DMS53 (cell line): ENCODE data around the gene FUT9.
A peak's percentile ranks its signal among the peaks of the same experiment; 100 is the strongest.

Experiments used
- DNase-seq: peaks from one replicate; lab custom pipeline; 2025; lab: John Stamatoyannopoulos, UW

FUT9 gene

GRCh38 chr6:96015518-96016333 lies at the start of gene FUT9:
TSS of gene FUT9 (plus strand) at chr6:96015974. CDS start at chr6:96203156, 187,182 bp downstream.
- peak; percentile 89 for DNase-seq

GRCh38 chr6:95967594-95967993 lies 48.2 kb upstream of the FUT9 start:
- no peak for DNase-seq

GRCh38 chr6:95973976-95974375 lies 41.8 kb upstream of the FUT9 start:
- peak; percentile 69 for DNase-seq

- peak; percentile 64 for DNase-seq
Measured at GRCh38 chr6:95978230-95978629, 37.5 kb upstream of the FUT9 start.

GRCh38 chr6:95991906-95992305 lies 23.9 kb upstream of the FUT9 start:
- DNase-seq, result no peak

- no peak for DNase-seq
Measured at GRCh38 chr6:95994151-95994550, 21.6 kb upstream of the FUT9 start.

- no peak for DNase-seq
Measured at GRCh38 chr6:95998133-95998532, 17.6 kb upstream of the FUT9 start.

GRCh38 chr6:96001891-96002575 lies 13.7 kb upstream of the FUT9 start:
- DNase-seq, result no peak

- no peak for DNase-seq
Measured at GRCh38 chr6:96002576-96002910, 13.2 kb upstream of the FUT9 start.

- DNase-seq, result no peak
Measured at GRCh38 chr6:96002912-96003311, 12.9 kb upstream of the FUT9 start.

GRCh38 chr6:96007663-96008062 lies 8.1 kb upstream of the FUT9 start:
- peak; percentile 29 for DNase-seq

- DNase-seq, result no peak
Measured at GRCh38 chr6:96013531-96013930, 2.2 kb upstream of the FUT9 start.

- DNase-seq, result peak; percentile 23
Measured at GRCh38 chr6:96014846-96015517, 792 bp upstream of the FUT9 start.

- DNase-seq, result peak; percentile 62
Measured at GRCh38 chr6:96016334-96017069, 728 bp downstream of the FUT9 start.

- DNase-seq, result no peak
Measured at GRCh38 chr6:96017070-96017359, 1.2 kb downstream of the FUT9 start.

GRCh38 chr6:96022225-96022624 lies 6.5 kb downstream of the FUT9 start:
- DNase-seq, result peak; percentile 9

- DNase-seq, result no peak
Measured at GRCh38 chr6:96032661-96033060, 16.9 kb downstream of the FUT9 start.

GRCh38 chr6:96051555-96051954 lies 35.8 kb downstream of the FUT9 start:
- DNase-seq, result no peak

GRCh38 chr6:96058082-96058481 lies 42.3 kb downstream of the FUT9 start:
- no peak for DNase-seq

- no peak for DNase-seq
Measured at GRCh38 chr6:96059586-96059985, 43.8 kb downstream of the FUT9 start.

- no peak for DNase-seq
Measured at GRCh38 chr6:96060249-96060648, 44.5 kb downstream of the FUT9 start.

GRCh38 chr6:96065213-96065612 lies 49.4 kb downstream of the FUT9 start:
- no peak for DNase-seq

GRCh38 chr6:96066376-96066775 lies 50.6 kb downstream of the FUT9 start:
- DNase-seq, result no peak
